ENCODE data around the gene TUBA3C. TPM values are rescaled to one million over a fixed set of nuclear protein-coding genes. Genes with fewer than 3 reads are reported as not detected.

The TUBA3C gene
- total and polyA plus RNA-seq, 10 donors = not detected

GRCh38 chr13:19185086-19185864 is 3.7 kb upstream of the TUBA3C start:
- no peaks in the 10 kb centered on the region for H3K4me1 ChIP-seq
- 86 to 88% (median 88%) methylated on average over 7 to 8 of the region's 8 CpGs for WGBS, 5 donors
- H3K27me3 ChIP-seq (replicated peaks in 1 of 7) = no peaks in the 10 kb centered on the region
- H3K9me3 ChIP-seq = peaks cover 0 to 20% (median 0%) of the 10 kb centered on the region in 8 donors
- TF ChIP-seq CTCF (IDR thresholded peaks at IDR 0.05 in 8 of 11, conservative IDR thresholded peaks at IDR 0.05 in 3 of 11) = no peak
- no peak for TF ChIP-seq POLR2AphosphoS5 (IDR thresholded peaks at IDR 0.05)
- no peak for TF ChIP-seq POLR2A (IDR thresholded peaks at IDR 0.05)
- H3K27ac ChIP-seq = no peak overlapping the region
- DNase-seq = peak; percentile 56
- no peaks in the 10 kb centered on the region for H3K36me3 ChIP-seq
- H3K4me3 ChIP-seq = no peak overlapping the region
- intact Hi-C loops (cut with DNase I; ENCODE audit: low total_unique reads) = no loop called here

- 85 to 93% (median 88%) methylated on average over 5 of the region's 5 CpGs for WGBS, 5 donors
- H3K9me3 ChIP-seq = peaks cover 0 to 30% (median 0%) of the 10 kb centered on the region in 8 donors
- DNase-seq = no peak
- no peaks in the 10 kb centered on the region for H3K4me1 ChIP-seq
- intact Hi-C loops (cut with DNase I; ENCODE audit: low total_unique reads) = no loop called here
- TF ChIP-seq POLR2A (IDR thresholded peaks at IDR 0.05) = no peak
- no peak for TF ChIP-seq CTCF (IDR thresholded peaks at IDR 0.05 in 8 of 11, conservative IDR thresholded peaks at IDR 0.05 in 3 of 11)
- no peak for TF ChIP-seq POLR2AphosphoS5 (IDR thresholded peaks at IDR 0.05)
- no peaks in the 10 kb centered on the region for H3K36me3 ChIP-seq
- no peak overlapping the region for H3K4me3 ChIP-seq
- no peak overlapping the region for H3K27ac ChIP-seq
- no peaks in the 10 kb centered on the region for H3K27me3 ChIP-seq (replicated peaks in 1 of 7)
Observed at GRCh38 chr13:19184176-19184575, 2.6 kb upstream of the TUBA3C start.

DNA sequence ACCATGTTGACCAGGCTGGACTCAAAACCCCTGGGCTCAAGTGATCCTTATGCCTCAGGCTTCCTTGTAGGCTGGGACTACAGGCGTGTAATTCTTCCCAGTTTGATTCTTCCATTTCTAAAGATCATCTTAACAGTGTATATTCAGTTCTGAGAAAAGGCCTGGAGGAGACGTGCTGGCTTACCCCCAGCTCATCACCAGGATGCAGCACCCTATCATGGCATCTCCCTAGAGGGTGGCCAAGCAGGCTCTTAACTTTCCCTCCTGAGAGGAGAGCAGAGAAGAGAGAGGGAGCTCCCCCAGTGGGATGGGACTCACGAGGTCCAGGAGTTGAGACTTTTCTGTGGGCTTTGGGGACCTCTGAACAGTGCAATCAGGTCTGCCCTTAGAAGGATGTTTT is 2.1 kb upstream of the TUBA3C start:
- Histone ChIP-seq H3K36me3 (no peaks in the 10 kb centered on the region), H3K4me3 (no peak overlapping the region), H3K27me3 (replicated peaks in 1 of 7) (no peaks in the 10 kb centered on the region), H3K4me1 (no peaks in the 10 kb centered on the region), H3K9me3 (peaks cover 0 to 35% (median 0%) of the 10 kb centered on the region in 8 donors), H3K27ac (no peak overlapping the region)
- no peak for TF ChIP-seq CTCF (IDR thresholded peaks at IDR 0.05 in 8 of 11, conservative IDR thresholded peaks at IDR 0.05 in 3 of 11)
- TF ChIP-seq POLR2AphosphoS5 (IDR thresholded peaks at IDR 0.05) = no peak
- TF ChIP-seq POLR2A (IDR thresholded peaks at IDR 0.05) = no peak
- no peak for DNase-seq
- intact Hi-C loops (cut with DNase I; ENCODE audit: low total_unique reads) = no loop called here
- WGBS, 5 donors = 45 to 62% (median 52%) methylated on average over 3 of the region's 3 CpGs

DNA sequence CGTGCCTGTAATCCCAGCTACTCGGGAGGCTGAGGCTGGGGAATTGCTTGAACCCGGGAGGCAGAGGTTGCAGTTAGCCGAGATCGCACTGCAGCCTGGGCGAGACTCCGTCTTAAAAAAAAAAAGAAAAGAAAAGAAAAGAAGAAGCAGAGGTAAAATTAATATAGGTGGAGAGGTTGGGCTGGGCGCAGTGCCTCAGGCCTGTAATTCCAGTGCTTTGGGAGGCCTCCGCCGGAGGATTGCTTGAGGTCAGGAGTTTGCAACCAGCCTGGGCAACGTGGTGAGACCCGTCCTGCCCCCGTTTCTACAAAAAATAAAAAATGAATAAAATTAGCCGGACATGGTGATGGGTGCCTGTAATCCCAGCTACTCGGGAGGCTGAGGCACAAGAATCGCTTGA is 912 bp upstream of the TUBA3C start:
- Histone ChIP-seq H3K36me3 (no peaks in the 10 kb centered on the region), H3K27me3 (replicated peaks in 1 of 7) (no peaks in the 10 kb centered on the region), H3K4me1 (no peaks in the 10 kb centered on the region), H3K4me3 (no peak overlapping the region), H3K9me3 (peaks cover 0 to 46% (median 0%) of the 10 kb centered on the region in 8 donors), H3K27ac (no peak overlapping the region)
- WGBS, 5 donors = 88 to 91% (median 89%) methylated on average over 16 of the region's 16 CpGs
- intact Hi-C loops (cut with DNase I; ENCODE audit: low total_unique reads) = no loop called here
- no peak for DNase-seq
- TF ChIP-seq POLR2AphosphoS5 (IDR thresholded peaks at IDR 0.05) = no peak
- TF ChIP-seq POLR2A (IDR thresholded peaks at IDR 0.05) = no peak
- TF ChIP-seq CTCF (IDR thresholded peaks at IDR 0.05 in 8 of 11, conservative IDR thresholded peaks at IDR 0.05 in 3 of 11) = no peak
